CD4-positive, alpha-beta T cell treated with Interleukin-15 for 1 hour (primary cell): ENCODE data around the gene ABHD6.
A peak's percentile ranks its signal among the peaks of the same experiment; 100 is the strongest.
"Not testable (repeated sequence)": the region's sequence is repeated elsewhere in the genome, so short reads cannot be mapped to it uniquely, and the experiment has no call there.

Experiments
- DNase-seq: peaks from one replicate; pipeline ENCODE4 v3.0.0-alpha.2; 2020

The ABHD6 gene

DNA sequence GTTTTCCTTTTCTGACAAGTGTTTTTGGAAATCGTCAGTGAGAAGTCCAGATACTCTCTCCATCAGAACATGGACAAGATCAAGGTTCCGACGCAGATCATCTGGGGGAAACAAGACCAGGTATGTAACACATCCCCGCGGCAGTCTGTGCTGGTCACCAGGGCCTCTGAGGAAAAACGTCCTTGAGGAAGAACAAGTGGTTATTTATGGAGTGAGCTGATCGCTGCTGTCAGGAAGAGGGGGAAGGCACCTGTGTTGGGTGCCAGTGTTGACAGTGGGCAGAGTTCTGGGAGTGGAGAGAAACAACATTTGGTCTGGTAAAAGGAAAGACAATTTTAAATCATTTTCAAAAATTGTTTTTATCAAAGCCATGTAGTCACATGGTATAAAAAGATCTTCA lies 47.7 kb downstream of the ABHD6 start:
- DNase-seq: no peak

DNA sequence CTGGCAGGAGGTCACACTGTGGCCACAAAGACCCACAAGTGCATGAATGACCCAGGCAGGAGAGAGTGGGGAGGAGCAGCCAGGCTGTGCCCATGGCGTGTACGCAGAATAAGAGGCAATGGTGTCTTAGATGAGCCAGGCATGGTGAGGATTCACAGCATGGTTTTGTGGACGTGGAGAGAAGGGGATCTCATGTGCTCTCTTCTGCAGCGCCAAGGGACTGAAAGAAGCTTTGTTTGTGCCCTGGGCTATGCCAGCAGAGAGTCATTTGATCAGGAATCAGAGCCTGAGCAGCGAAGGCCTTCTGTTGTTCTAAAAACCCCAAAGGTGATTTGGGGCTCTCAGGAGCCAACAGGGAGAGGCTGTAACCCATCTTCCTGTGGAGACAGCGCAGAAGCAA lies 49.8 kb downstream of the ABHD6 start:
- DNase-seq: no peak

DNA sequence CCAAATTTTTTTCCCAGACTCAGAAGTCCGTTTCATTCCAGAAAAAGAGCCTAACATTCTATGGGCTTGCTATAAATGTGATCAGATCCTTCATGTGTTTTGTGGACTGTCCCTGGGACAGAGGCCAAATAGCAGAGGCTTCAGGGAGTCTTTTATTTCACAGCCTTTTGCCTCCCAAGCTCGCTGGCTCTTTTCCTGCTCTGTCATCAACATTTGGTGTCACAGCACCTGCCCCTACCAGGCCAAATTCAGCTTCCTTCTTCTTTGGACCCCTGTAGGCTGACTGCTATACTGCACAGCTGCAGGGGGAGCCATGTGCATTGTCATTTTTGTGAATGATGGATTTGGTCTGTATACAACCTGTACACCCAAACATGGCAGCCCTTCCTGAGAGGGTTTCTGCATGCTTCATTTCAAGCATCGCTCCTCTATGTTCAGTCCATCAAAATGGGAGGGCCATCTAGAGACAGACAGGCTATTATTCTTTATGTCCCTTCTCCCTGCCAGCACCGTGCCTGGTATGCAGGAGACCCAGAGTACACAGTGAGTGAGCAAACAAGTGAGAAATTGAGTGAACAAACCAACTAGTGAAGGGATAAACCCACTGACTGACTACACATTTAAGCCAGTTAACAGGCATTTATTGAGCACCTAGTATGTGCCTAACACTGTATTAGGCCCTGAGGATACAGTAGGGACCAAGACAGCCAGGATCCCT lies 50.6 kb downstream of the ABHD6 start:
- DNase-seq: no peak

DNA sequence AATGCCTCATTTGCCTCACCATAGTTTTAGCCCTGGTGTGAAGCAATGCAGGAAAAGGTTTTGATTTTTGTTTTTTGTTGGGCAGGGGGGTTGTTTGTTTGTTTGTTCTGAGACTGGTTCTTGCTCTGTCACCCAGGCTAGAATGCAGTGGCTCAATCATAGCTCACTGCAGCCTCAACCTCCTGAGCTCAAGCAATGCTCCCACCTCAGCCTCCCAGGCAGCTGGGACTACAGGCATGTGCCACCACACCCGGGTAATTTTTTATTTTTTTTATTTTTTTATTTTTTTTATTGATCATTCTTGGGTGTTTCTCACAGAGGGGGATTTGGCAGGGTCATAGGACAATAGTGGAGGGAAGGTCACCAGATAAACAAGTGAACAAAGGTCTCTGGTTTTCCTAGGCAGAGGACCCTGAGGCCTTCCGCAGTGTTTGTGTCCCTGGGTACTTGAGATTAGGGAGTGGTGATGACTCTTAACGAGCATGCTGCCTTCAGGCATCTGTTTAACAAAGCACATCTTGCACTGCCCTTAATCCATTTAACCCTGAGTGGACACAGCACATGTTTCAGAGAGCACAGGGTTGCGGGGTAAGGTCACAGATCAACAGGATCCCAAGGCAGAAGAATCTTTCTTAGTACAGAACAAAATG lies 51.5 kb downstream of the ABHD6 start:
- DNase-seq: not testable (repeated sequence)

DNA sequence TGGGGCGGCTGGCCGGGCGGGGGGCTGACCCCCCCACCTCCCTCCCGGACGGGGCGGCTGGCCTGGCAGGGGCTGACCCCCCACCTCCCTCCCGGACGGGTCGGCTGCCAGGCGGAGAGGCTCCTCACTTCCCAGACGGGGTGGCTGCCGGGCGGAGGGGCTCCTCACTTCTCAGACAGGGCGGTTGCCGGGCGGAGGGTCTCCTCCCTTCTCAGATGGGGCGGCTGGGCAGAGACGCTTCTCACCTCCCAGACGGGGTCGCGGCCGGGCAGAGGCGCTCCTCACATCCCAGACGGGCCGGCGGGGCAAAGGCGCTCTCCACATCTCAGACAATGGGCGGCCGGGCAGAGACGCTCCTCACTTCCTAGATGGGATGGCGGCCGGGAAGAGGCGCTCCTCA lies 52.9 kb downstream of the ABHD6 start:
- DNase-seq: not testable (repeated sequence)

DNA sequence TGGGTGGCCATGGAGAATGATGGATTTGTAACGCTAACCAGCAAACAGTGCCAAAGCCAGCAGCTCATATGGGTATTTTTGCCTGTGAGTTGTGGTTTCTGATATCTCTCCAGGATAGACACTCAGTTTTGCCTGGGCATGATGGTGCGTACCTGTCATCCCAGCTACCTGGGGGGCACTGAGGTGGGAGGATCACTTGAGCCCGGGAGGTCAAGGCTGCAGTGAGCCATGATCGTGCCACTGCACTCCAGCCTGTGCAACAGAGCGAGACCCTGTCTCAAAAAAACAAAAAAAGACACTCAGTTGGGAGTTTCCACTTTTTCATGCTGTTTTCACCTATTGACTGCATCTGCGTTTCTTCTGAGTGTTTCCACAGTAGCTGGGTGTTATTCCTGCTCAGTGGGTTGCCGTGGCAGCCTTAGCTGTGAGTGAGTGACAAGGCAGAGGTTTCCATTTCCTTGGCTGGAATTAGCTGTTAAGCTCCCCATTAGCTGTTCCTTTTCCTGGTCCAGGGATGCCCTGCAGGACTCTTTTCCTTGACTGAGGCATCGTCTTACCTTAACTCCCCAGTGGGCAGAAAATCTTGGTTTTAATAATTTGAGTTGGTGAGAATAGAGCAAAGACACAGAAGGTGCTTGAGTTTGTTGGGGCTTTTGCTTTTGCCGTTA lies 54.2 kb downstream of the ABHD6 start:
- DNase-seq: no peak

DNA sequence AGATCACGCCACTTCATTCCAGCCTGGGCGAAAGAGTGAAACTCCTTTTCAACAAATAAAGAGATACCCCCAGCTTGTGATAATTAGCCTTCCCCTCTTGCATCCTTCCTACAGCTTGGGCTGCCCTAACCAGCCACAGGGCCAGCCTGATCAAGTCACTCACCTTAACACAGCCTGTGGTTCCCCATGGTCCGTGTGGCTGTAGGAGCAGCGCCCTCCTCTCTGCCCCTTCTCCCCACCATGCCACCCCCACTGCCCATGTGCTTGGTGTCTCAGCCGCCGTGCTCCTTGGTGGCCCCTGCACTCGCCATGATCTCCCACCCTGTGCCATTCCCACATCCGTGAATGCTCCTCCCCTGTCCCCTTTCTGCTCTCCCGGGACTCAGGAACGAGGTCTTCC lies 55.3 kb downstream of the ABHD6 start:
- DNase-seq: no peak

DNA sequence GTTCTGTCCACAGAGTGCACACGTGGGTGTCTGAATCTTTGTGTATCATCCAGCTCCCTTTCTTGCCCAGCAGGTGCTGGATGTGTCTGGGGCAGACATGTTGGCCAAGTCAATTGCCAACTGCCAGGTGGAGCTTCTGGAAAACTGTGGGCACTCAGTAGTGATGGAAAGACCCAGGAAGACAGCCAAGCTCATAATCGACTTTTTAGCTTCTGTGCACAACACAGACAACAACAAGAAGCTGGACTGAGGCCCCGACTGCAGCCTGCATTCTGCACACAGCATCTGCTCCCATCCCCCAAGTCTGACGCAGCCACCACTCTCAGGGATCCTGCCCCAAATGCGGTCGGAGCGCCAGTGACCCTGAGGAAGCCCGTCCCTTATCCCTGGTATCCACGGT lies 55.9 kb downstream of the ABHD6 start:
- DNase-seq: no peak

DNA sequence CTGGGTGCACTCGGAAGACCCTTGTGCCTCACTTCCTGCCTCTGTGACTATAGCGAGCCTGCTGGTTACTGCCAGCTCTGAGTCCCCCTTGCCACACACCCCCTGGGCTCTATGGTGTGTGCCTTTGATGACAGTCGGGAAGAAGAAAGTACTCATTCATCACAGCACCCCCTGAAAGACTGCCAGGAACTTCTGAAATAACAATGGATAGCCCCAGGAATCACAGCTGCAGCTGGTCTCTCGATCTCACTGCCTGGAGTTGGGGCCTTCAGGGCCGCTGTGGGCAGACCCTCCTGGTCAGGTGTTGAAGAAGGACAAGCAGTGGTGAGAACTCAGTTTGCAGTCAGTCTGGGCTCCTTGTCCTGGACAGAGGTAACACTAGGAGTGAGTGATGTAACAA lies 58.7 kb downstream of the ABHD6 start:
- no peak for DNase-seq

DNA sequence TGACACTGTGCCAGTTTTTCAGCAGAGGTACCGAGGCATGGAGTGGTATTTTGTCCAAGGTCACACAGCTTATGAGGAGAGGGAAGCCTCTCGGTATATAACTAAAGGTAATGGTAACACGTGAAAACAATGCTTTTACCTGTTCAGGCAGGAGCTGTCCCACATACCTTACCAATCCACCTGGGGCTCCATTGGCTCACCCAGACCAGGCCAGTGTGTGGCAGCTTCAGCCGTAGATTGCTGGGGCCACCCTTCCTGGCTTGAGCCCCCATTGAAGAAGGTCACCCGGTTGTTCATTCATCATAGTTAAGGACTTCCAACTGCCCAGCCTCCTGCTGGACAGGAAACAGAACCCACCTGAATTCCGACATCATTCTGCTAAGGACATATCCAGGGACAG lies 59.3 kb downstream of the ABHD6 start:
- no peak for DNase-seq

DNA sequence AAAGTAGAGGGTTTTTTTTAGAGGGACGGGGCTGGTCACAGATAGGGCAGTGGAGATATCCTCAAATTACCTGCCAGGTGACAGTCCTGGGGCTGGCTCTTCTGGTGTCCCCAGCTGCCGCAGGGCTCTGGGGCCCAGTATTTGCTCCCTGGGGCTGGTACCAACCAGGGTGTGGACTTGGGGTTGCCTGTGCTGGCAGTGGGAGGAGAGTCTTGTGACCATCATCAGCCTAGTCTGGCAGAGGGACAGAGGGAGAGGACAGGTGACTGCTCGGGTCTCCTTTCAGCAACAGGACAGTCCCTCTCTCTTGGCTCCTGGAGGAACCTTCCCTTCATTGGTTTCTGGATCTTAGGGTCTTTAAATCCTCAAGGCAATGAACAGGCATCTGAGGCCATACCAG lies 60.6 kb downstream of the ABHD6 start:
- DNase-seq: no peak

DNA sequence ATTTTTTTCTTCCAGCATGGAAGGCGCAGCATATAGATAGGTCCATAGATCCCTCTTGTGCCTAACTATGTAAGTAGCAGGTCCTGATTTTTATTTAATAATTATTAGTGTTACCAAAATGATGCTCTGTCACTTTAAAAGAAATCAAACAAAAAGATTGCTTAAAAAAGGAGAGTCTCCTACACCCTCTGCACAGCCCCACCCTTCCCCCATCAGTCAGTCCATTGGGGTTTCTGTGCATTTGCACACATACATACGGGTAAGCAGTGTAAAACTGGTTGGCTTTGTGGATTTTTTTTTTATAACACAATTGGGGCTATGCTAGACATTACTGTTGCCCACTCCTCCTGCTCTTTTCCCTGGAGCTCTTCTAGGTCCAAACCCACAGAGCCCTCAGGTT lies 61.5 kb downstream of the ABHD6 start:
- DNase-seq: no peak

DNA sequence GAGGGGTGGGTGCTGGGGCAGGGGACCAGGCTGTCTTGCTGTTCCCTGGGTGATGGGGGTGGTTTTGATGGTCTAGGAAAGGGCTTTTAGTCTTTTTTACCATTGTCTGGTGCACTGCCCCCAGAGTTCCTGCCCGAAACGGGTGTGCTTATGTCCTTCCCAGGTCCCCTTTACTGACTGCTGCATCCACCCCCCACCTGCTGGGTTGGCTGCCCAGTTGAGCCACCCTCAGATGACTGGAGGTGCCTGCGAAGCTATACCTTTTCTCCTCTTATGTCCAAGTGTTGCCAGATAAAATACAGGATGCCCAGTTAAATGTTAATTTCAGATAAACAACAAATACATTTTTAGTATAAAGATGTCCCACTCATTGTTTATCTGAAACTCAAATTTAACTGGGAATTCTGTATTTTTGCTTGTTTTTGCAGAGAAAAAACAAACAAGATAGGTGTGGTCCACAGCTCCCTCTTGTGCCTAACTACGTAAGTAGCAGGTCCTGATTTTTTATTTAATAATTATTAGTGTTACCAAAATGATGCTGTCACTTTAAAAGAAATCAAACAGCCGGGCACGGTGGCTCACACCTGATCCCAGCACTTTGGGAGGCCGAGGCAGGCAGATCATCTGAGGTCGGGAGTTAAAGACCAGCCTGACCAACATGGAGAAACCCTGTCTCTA lies 62.4 kb downstream of the ABHD6 start:
- no peak for DNase-seq

DNA sequence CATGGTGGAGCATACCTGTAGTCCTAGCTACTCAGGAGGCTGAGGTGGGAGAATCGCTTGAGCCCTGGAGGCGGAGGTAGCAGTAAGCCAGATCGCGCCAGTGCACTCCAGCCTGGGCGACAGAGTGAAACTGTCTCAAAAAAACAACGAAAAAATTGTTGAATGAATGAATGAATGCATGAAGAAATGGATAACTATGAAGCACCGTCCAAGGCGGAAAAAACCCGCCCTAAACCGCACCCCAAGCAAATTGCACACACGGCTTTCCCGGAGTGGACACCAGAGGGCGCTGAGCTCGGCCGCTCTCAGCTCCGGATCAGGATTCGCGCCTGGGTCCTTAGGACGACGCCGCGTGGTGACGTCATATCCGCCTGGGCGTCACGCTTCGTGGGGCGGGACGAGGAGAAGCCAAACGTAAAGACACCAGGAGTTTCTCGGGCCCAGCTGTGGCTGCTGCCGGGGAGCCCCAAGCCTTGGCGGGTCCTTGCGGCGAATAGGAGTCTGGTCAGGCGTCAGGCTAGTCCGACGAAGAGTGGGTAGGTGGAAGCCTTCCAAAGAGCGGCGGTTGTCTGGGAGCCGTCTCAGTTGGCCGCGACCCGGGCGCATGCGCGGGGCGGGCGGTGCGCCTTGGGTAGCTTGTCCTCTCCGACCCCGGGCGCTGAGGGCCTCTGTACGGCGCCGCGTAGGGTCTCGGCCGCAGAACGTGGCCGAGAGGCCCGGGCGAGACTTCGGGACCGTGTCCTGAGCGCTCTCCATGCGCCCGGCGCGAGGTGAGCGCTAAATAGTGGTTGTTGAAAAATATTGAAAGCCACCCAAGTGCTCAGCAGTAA lies 68.5 kb downstream of the ABHD6 start, which contains the start of the genes HTD2 and RPP14:
HTD2 (plus strand) TSS at position 639 of the 830 bp plus-strand sequence. CDS start 11,094 bp downstream, outside the sequence.
RPP14 (plus strand) TSS at position 364 of the 830 bp plus-strand sequence. CDS start 4,085 bp downstream, outside the sequence.
- DNase-seq: peak; percentile 97

DNA sequence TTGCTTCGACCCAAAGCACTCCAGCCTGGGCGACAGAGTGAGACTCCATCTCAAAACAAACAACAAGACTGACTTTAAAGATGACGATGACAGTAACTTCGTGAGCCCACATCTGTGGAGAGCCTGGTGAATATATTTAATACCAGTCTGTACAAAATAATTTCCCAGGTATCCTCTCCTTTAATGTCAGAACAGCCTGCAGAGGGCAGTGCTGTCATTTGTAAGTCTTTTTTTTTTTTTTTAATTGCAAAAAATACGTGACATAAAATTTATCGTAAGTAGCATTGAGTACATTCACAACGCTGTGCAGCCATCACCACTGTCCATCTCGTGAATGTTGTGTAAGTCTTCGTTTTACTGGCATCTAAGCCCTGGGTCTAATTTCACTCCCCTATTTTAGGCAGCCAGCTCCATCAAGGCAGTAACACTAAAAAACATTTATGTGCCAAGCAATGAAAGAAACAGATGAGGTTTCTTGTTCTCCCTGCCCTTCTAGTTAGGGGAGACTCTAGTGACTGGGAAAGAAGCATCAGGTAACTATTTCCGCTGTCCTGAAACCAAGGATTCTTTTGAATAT lies 70.1 kb downstream of the ABHD6 start:
- peak; percentile 59 for DNase-seq

DNA sequence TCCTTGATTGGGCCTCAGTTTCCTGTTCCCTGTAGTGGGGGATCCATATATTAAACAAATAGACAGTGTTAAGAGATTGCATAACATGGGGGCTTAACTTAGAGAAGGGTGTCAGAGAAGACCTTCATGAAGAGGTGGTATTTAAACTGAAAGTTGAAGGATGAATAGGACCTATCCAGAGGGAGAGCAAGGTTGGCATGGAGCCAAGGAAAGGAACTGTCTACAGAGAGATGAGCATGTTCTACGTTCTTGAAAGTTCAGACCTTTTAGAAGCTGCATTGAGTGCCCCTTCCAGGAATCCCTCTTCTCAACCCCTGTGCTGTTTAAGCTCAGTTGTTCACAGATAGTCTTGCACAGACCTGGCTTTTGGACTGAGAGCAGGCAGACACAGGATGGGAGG lies 71.1 kb downstream of the ABHD6 start:
- DNase-seq: no peak

DNA sequence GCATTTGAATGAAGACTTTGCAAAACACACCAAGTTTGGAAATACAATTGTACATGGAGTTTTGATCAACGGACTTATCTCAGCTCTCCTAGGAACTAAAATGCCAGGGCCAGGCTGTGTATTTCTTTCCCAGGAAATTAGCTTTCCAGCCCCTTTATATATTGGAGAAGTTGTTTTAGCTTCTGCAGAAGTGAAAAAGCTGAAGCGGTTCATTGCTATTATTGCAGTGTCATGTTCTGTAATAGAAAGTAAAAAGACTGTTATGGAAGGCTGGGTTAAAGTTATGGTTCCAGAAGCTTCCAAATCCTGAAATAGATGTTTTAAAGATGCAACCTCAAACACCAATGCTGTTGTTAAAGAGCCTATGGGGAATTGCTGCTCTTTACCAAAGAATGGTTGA lies 80.2 kb downstream of the ABHD6 start:
- no peak for DNase-seq

DNA sequence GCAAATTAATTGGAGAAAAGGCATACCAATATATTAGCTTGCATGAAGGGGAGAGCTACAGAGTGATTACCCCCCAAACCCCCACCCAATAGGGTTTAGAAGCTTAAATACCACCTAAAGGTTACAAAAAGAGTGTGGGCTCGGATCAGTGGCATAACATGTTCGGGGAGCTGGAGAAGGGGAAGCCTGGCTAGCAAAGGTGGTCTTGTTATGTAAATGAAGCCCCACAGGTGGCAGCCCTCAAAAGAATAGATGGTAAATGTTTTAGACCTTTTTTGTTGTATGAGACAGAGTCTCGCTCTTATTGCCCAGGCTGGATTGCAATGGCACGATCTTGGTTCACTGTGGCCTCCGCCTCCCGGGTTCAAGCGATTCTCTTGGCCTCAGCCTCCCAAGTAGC lies 84.2 kb downstream of the ABHD6 start:
- DNase-seq: no peak

DNA sequence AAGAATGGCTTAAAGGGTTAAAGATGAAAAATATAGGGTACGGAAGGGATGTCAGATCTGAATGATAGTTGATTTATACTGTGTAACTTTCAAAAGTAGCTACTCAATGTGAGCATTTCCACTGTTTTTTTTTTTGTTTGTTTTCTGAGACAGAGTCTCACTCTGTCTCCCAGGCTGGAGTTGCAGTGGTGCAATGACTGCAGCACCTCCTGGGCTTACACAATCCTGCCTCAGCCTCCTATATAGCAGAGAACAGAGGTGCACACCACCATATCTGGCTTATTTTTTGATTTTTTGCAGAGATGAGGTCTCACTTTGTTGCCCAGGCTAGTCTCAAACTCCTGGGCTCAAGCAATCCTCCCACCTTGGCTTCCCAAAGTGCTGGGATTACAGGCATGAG lies 85.2 kb downstream of the ABHD6 start:
- DNase-seq: no peak

DNA sequence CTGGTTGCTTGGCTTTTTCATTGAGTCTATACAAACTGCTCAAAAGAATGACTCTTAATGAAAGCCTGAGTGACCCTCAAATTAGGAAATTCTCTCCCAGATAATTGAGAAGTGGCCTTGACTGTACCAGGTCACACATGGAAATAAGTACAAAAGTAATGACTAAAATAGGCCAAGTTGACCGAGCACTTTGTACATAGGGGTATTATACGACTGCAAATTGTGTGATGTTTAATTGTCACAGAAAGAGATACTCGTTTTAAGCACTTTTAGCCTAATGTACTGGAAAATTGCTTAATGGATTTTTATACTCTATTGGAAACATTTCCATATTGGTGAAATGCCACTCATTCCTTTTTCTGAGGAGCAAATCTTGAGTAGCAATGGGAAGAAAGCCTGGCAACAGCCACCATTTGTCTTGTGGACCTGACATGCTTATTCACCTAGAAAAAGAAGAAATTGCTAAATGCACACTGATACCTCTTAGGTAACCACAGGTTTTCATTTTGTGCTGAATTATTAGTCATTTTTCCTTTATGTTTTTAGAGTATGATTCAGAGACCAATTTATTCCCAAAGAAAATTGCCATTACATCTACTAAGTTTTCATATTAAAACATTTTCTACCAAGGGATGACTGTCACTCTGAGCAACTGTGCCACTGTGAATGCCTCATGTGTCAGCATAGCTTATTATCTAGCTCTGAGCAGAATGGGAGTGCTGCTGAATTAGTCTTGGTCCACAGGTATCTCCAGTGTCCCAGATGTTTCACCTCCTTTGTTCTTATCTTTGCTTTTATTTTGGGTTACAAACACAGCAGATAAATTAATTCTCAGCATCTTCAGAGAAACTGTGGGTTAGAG lies 86.2 kb downstream of the ABHD6 start:
- DNase-seq: no peak
